Hematopoietic multipotent progenitor cell treated with erythropoietin and hydrocortisone succinate and interleukin-3 and kit ligand, for 15 days (in vitro differentiated cells): ENCODE results near the gene DNLZ.

Source experiments
- DNase-seq: peaks from one replicate; pipeline ENCODE4 v3.0.0-alpha.2; 2015; ENCODE audit warnings: low spot score

The DNLZ gene

DNA sequence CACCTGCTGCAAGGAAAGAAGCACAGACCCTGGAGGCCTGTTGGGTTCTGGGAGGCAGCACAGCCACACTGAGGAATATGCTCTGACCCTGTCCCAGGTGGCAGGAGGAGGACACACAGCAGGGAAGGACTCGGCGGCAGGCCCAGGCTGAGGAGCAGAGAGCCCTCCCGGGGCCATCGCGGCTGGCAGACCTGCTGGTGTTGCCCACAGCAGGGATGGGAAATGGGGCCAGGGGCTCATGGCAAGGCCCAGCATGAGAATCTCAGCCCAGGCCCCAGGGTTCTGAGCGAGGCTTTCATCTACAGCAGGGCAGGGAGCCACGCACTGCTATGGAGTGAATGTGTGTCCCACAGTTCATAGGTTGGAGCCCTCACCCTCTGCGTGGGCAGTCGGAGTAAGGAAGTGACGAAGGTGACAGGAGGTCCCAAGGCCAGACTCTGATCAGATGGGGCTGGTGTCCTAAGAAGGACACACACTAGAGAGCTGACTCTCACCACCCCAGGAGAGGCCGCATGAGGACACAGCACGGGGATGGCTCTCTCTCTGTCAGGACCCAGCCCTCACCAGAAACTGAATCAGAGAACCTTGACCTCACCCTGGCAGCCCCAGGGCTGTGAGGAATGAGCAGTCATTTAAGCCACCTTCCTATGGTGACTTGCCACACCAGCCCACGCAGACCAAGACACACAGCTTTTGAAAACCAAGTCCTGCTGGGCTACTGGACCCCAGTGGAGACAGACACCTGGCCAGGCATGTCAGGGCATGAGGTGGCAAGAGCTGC, 46.5 kb downstream of the DNLZ start:
- no peak for DNase-seq

DNA sequence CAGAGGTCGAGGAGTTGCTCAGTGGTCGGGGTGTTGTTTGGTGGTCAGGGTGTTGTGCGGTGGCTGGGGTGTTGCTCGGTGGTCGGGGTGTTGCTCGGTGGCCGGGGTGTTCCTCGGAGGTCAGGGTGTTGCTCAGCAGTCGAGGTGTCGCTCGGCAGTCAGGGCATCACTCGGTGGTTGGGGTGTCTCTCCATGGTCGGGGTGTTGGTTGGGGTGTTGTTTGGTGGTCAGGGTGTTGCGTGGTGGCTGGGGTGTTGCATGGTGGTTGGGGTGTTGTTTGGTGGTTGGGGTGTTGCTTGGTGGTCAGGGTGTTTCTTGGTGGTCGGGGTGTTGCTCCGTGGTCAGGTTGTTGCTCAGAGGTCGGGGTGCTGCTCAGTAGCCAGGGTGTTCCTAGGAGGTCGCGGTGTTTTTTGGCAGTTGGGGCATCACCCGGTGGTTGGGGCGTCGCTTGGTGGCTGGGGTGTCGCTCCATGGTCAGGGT, 47.2 kb downstream of the DNLZ start:
- no peak for DNase-seq

DNA sequence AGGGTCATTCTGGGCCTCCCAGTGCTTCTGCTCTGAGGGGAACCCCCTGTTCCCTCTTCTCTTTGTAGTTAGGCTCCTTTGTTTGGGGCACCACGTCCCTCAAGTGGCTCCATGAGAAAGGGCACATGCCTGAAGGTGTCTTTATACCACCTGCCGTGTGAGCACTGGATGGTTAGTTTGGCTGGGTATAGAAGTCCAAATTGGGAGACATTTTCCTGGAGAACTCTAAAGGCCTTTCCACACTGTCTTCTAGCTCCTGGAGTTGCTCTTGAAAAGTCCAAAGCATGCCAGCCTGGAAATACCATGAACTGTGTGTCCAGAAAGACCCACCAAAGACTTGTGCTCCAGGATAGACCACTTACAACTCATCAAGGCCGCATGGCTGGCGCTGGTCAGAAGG, 48.6 kb downstream of the DNLZ start:
- no peak for DNase-seq

DNA sequence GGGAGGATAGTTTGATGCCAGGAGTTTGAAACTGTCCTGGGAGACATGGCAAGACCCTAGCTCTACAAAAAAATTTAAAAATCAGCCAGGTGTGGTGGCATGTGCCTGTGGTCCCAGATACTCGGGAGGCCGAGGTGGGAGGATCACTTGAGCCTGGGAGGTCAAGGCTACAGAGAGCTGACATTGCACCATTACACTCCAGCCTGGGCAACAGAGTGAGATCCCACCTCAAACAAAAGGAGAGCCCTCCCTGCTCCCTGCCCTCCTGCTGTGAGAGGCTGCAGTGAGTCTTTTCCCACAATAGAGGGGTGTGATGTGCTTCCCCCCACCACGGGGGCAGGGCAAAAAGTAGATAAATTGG, 49.5 kb downstream of the DNLZ start:
- no peak for DNase-seq

DNA sequence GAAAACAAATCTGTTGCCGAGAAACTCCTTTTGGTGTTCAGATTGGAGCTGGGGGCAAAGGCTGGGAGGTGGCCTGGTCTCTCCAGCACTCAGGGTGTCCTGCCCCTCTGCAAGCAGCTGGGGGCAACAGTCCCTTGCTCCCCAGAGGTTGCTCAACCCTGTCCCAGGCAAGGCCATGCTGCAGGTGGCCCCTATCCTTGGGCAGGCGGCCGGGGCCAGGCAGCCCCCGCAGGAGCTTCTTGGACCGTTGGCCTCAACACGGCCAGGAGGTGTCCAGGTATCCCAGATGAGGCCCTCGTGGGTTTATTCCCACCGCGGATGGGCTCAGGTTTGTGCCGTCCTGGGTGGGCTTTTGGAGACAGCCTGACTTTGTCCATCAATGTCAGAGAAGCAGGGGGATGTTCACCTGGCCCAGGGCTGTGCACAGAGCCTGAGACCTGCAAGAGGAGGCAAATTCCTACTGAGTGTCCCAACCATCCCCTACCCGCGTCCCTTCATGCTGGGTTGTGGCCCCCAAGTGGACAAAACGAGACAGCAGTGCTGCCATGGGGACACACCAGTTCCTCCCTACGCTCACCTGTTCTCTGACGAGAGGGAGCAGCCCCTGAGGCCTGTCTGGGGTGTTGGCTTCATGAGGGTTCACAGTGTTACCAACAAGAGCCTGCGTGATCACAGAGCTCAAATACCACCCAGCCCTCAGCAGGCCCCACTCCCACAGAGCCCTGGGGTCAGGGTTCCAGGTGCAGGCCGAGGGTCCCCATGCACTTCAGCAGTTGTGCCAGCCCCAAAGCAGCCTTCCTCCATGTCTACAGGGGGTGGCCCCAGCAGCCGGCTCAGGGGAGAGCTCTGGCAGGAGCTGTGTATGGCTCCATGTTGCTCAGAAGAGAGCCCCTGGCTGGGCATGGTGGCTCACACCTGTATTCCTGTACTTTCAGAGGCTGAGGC, 50.2 kb downstream of the DNLZ start:
- no peak for DNase-seq

DNA sequence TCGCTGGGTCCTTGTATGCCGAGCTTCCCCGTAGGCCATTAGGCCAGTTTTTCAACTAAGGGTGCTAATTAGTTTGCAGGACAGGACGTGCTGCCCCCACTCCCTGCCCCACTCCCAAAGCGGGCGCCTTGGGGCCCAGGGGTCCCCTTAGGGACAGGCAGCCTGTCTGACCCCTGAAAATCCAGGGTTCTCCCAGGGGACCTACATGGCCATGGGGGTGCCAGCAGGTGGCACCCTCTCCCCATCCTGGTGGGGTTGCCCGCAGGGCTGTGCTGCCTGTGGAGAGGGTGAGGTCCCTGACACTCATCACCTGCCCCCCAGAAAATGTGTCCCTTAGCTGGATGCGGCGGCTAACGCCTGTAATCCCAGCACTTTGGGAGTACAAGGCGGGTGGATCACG, 51.1 kb downstream of the DNLZ start:
- peak; percentile 16 for DNase-seq

DNA sequence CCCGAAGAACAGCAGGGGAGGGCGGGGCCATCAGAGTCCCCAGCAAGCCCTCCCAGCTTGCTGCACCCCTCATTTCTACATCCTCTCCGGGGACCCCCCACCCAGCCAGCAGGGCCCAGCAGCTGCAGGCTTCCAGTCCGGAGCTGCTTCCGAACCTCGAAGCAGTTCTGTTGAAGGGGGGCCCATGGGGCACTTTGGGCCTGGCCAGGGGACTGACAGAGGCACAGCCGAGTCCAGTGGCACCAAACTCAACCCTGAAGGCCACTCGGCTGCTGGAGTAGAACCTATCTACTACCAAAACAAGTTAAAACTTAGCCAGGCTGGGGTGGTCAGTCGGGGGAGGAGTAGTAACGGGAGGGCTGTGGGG, 51.6 kb downstream of the DNLZ start:
- no peak for DNase-seq

DNA sequence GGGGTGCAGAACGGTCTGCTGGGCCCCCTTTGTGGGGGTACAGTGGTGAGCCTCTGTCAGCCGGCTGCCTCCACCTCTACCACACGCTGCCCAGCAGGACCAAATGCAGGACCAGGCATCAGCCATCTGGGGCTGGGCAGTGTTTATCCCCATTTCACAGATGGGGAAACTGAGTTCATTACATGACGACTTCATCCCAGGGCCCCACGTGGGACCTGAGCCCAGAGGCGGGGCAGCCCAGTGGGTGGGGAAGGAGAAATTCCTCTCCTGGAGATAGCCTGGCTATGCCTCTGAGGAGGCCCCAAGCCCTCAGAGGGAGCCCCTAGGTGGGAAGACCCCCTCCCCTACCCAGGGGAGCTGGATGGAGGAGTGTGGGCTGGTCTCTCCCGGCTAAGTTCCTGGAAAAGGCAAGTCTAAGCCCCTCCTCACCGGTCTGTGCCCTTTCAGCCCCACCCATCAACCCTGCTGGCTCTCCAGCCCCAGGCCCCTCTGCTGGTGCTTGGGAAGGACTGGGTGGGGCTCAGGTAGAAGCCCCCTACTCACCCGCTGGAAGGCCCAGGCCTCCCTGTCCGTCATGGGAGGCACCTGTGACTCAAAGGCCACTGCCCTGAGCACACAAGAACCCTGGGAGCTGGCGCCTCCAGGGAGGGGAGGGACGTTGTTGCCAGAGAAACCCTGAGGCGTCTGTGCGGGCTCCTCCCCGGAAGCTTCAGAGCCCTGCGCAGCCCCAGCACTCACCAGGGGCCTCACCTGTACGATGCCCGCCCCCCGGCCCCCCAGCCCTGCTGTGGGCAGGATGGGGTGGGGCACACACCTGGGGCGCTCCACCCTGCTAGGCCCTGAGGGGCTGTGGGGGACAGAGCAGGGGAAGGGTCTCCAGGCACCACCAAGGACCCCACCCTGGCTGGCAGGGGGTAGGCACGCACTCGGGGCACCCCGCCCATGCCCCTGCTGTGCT, 52.2 kb downstream of the DNLZ start:
- no peak for DNase-seq

DNA sequence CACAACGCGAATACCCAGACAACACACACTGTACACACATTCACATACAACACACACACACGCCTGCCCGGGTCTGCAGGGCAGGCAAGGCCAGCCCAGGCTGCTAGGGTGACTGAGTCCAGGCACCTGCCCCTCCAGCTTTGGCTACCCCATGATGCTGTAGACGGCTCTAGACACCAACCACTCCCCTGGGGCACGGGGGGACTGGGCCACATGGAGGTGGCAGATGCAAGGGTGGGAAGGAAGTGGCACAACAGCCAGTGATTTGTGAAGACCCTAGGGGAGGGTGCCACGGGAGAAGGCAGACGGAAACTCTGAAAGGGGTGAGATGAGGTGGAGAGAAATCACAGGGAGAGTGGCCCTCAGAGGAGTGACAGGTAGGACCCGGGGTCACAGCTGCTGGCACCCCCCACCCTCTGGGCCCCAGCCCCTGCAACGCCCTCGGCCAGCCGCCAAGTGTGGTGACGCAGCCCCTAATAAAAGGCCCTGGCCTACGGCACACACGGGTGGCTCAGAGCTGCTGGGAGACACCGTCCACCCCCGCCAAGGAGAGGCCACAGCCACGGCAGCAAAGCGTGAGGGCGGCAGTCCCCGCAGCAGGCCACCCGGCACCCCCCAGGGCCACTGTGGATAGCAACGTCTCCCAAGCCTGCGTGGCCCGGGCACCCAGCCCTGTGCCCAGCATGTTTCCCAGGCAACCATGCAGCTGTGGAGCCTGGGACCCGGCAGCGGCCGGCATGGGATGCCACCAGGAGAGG, 53.1 kb downstream of the DNLZ start:
- DNase-seq, result no peak

DNA sequence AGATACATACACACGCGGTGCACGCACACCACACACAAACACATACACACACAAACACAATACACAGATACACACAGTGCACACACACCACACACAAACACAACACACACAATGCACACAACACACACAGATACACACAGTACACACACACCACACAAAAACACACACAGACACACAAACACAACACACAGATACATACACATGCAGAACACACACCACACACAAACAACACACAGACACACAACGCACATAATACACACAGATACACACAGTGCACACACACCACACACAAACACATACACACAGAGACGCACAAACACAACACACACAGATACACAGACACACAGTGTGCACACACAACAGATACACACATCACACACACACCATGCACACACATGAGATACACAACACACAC, 53.7 kb downstream of the DNLZ start:
- no peak for DNase-seq
